Spleen (tissue), 11 donors: Measurements from ENCODE around the gene MEGF9. TPM values are rescaled to one million over a fixed set of nuclear protein-coding genes. Genes with fewer than 3 reads are reported as not detected.

ENCODE experiments used
- DNase-seq: peaks from one replicate; pipeline ENCODE4 v3.0.0-alpha.2; 2020
- H3K27ac ChIP-seq, 8 donors: fragments of 200-600 bp; sonication (generic) in 7 of 8; 1 replicate in 4 of 8; 2 replicates in 4 of 8; pipeline versions ENCODE4 v1.5.0 to v1.8.0; 2016 to 2021; ENCODE audit warnings: inconsistent platforms in 4 of 8, mild to moderate bottlenecking in 4 of 8, moderate library complexity in 1 of 8
- H3K27me3 ChIP-seq, 7 donors: fragments of 200-600 bp; sonication (generic) in 6 of 7; replicated peaks in 1 of 7; 1 replicate in 4 of 7; 2 replicates in 3 of 7; pipeline versions ENCODE4 v1.5.0 to v1.8.0; 2016 to 2021; ENCODE audit warnings: inconsistent platforms in 3 of 7, mild to moderate bottlenecking in 1 of 7
- H3K36me3 ChIP-seq, 6 donors: fragments of 200-600 bp; sonication (generic) in 5 of 6; 1 replicate in 4 of 6; 2 replicates in 2 of 6; pipeline versions ENCODE4 v1.5.0 to v1.8.0; 2016 to 2021; ENCODE audit warnings: inconsistent platforms in 2 of 6
- H3K4me1 ChIP-seq, 6 donors: fragments of 200-600 bp; sonication (generic) in 5 of 6; 1 replicate in 3 of 6; 2 replicates in 3 of 6; pipeline versions ENCODE4 v1.5.0 to v1.8.0; 2016 to 2021; ENCODE audit warnings: inconsistent platforms in 3 of 6
- H3K4me3 ChIP-seq, 8 donors: fragments of 200-600 bp; sonication (generic) in 7 of 8; 1 replicate in 4 of 8; 2 replicates in 4 of 8; pipeline versions ENCODE4 v1.5.0 to v1.8.0; 2016 to 2021; ENCODE audit warnings: inconsistent platforms in 4 of 8, mild to moderate bottlenecking in 4 of 8, moderate library complexity in 2 of 8
- H3K9me3 ChIP-seq, 8 donors: fragments of 200-600 bp; sonication (generic) in 7 of 8; 1 replicate in 4 of 8; 2 replicates in 4 of 8; pipeline versions ENCODE4 v1.5.0 to v1.8.0; 2016 to 2021; ENCODE audit warnings: inconsistent platforms in 4 of 8
- POLR2A ChIP-seq, 3 donors: fragments of 450-650 bp; IDR thresholded peaks; one replicate each; pipeline ENCODE4 v1.5.1; 2017; ENCODE audit warnings: antibody characterized with exemption in 3 of 3, mild to moderate bottlenecking in 1 of 3
- POLR2AphosphoS5 ChIP-seq, 3 donors: sonication (generic); formaldehyde crosslinking; IDR thresholded peaks; one replicate each; pipeline ENCODE4 v1.5.1; 2017; ENCODE audit warnings: antibody characterized with exemption in 3 of 3
- WGBS, 5 donors: extraction: QIAGEN DNeasy Blood & Tissue Kit in 3 of 5; methylation state at CpG; one replicate each; pipeline versions ENCODE4 v1.1.5 to v1.1.7; 2013 to 2018; 5-methylcytosine and 5-hydroxymethylcytosine counted together
- intact Hi-C: fragments of 100-400 bp; cut with DNase I; formaldehyde crosslinking; loops from one replicate; pipeline ENCODE4 v1.15.0; 2023; ENCODE audit warnings: low total_unique reads
- polyA plus RNA-seq, 3 donors: library from polyadenylated mRNA; stranded (reverse); fragments of 200-250 nt; gene quantifications; one replicate each; pipeline ENCODE4 v1.2.1, GENCODE V29; 2013
- total RNA-seq, 7 donors: library from RNA; depleted of rRNA in 3 of 7; stranded (reverse); fragments of >200 nt in 3 of 7; fragmentation: NEBNext Ultra II Directional in 4 of 7; extraction: Animal tissue kit (Norgen Biotek cat#: 25700) in 4 of 7; gene quantifications; one replicate each; pipeline versions ENCODE4 v1.1.0 to v1.2.1, GENCODE V29; 2016 to 2021
- TF ChIP-seq, protein P1 (sequence below), 11 experiments: fragments of 200-600 bp in 7 of 11; fragments of 450-650 bp in 4 of 11; sonication (generic) in 4 of 11; IDR thresholded peaks in 8 of 11; conservative IDR thresholded peaks in 3 of 11; 1 replicate in 7 of 11; 2 replicates in 4 of 11; pipeline versions ENCODE4 v1.4.0 to v1.8.0; 2016 to 2021; ENCODE audit warnings: antibody characterized with exemption in 11 of 11, inconsistent platforms in 4 of 11, mild to moderate bottlenecking in 1 of 11
- donor health status: healthy with polysubstance abuse.
- donor health status: DM: no; HTN: no; CAD: no; lungs with moderate emphysema.
- donor health status: DM: no; HTN: no; CAD: no.
- donor health status: Bipolar disorder and iron deficiency.
- donor health status: healthy.
- donor health status: DM: no; HTN: no; CAD: no.
- donor health status: DM: yes; HTN: yes; CAD: no.

Gene MEGF9
- total and polyA plus RNA-seq, 10 donors: 2.2 to 57.3 (median 30.7) TPM

DNA sequence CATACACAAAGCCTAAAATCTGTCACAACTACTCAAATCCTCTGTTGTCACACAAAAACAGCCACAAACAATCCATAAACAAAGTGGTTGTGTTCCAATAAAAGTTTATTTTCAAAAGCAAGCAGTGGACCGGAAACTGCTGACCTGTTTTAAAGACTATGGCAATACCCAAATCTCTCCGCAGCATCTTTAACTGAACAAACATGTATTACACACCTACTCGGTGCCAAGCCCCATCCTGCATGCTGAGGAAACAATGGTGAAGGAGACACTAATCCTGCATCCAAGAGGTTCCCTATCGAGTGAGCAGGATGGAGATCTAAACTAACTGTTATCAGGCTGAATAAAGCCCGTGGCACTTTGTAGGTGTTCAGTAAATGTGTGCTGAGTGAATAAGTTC is 145.5 kb downstream of the MEGF9 start:
- H3K4me1 ChIP-seq: peaks cover 0 to under 1% (median 0%) of the 10 kb centered on the region in 6 donors
- H3K27ac ChIP-seq: no peak overlapping the region
- intact Hi-C loops: no loop called here
- no peak for DNase-seq
- WGBS, 5 donors: 95 to 97% (median 96%) methylated on average over 5 of the region's 5 CpGs
- H3K4me3 ChIP-seq: no peak overlapping the region
- TF ChIP-seq, protein P1, sequence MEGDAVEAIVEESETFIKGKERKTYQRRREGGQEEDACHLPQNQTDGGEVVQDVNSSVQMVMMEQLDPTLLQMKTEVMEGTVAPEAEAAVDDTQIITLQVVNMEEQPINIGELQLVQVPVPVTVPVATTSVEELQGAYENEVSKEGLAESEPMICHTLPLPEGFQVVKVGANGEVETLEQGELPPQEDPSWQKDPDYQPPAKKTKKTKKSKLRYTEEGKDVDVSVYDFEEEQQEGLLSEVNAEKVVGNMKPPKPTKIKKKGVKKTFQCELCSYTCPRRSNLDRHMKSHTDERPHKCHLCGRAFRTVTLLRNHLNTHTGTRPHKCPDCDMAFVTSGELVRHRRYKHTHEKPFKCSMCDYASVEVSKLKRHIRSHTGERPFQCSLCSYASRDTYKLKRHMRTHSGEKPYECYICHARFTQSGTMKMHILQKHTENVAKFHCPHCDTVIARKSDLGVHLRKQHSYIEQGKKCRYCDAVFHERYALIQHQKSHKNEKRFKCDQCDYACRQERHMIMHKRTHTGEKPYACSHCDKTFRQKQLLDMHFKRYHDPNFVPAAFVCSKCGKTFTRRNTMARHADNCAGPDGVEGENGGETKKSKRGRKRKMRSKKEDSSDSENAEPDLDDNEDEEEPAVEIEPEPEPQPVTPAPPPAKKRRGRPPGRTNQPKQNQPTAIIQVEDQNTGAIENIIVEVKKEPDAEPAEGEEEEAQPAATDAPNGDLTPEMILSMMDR (IDR thresholded peaks at IDR 0.05 in 8 of 11, conservative IDR thresholded peaks at IDR 0.05 in 3 of 11): no peak
- TF ChIP-seq POLR2A (IDR thresholded peaks at IDR 0.05): no peak
- TF ChIP-seq POLR2AphosphoS5 (IDR thresholded peaks at IDR 0.05): no peak
- no peaks in the 10 kb centered on the region for H3K9me3 ChIP-seq
- H3K36me3 ChIP-seq: peaks cover 3 to 93% (median 70%) of the 10 kb centered on the region in 6 donors
- no peaks in the 10 kb centered on the region for H3K27me3 ChIP-seq

DNA sequence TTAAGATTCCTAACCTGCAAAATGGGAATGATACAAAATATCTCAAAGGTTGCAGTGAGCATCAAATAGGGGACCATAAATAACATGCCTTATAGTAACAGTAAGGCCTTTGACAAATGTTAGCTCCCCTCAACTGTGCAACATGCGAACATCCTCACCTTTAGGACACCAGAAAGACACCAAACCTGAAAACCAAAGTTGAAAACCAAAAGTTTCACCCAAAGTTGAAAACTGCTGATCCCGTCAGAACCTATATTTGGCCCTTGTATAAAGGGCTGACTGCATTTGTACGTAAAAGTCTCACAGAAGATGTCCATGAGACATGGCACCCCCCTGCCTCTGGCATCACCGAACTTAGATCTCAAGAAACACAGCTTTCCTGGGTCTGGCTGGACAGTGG is 146.4 kb downstream of the MEGF9 start:
- H3K27me3 ChIP-seq: no peaks in the 10 kb centered on the region
- H3K4me3 ChIP-seq: no peak overlapping the region
- no peak overlapping the region for H3K27ac ChIP-seq
- peaks cover 0 to 3% (median 0%) of the 10 kb centered on the region in 6 donors for H3K4me1 ChIP-seq
- peaks cover 3 to 100% (median 74%) of the 10 kb centered on the region in 6 donors for H3K36me3 ChIP-seq
- intact Hi-C loops: no loop called here
- no peak for DNase-seq
- TF ChIP-seq POLR2AphosphoS5 (IDR thresholded peaks at IDR 0.05): no peak
- TF ChIP-seq, protein P1 (IDR thresholded peaks at IDR 0.05 in 8 of 11, conservative IDR thresholded peaks at IDR 0.05 in 3 of 11): no peak
- TF ChIP-seq POLR2A (IDR thresholded peaks at IDR 0.05): no peak
- WGBS, 5 donors: 95 to 98% (median 97%) methylated on average over 4 of the region's 4 CpGs
- no peaks in the 10 kb centered on the region for H3K9me3 ChIP-seq

DNA sequence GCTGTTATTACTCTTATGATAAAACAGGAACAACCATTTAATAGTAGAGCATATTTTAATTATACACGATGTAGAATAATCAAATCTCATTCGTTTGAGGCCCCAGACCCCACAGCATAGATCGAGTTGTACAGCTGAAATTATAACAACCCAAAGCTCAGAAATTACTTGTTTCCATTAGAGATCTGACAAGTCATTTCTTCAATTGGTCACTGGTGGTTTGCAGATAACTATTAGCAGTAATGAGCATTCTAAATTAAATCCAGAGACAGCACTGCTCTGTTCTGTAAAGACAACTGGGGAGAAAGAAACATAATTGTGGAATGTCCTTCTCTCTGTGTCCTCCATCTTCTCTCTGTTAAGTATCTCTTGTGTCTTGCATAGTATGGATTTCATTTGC is 147.2 kb downstream of the MEGF9 start:
- Histone ChIP-seq H3K27ac (no peak overlapping the region), H3K4me1 (peaks cover 0 to 3% (median 0%) of the 10 kb centered on the region in 6 donors), H3K4me3 (no peak overlapping the region), H3K36me3 (peaks cover 3 to 100% (median 78%) of the 10 kb centered on the region in 6 donors), H3K27me3 (no peaks in the 10 kb centered on the region), H3K9me3 (no peaks in the 10 kb centered on the region)
- TF ChIP-seq, protein P1 (IDR thresholded peaks at IDR 0.05 in 8 of 11, conservative IDR thresholded peaks at IDR 0.05 in 3 of 11): no peak
- TF ChIP-seq POLR2A (IDR thresholded peaks at IDR 0.05) (no peak), POLR2AphosphoS5 (IDR thresholded peaks at IDR 0.05) (no peak)
- intact Hi-C loops: no loop called here
- 90 to 96% (median 94%) methylated on average over 3 of the region's 3 CpGs for WGBS, 5 donors
- no peak for DNase-seq

DNA sequence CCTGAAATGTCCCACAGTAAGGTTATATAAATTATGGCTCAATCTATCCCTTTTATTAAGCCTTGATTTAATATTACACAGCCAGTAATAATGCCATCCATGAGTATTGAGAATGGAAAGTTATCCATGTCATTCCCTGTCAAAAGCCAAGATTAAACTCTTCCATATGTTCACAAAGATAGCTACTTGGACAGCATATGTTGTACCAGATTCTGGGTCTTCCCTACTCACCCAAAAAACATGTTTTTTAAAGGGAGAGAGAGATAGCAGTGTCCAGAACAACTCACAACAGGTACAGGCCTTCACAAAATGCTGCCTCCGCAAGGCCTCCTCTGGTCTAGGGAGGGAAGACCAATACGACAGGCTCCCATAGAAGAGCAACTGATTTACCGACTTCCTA is 149.7 kb downstream of the MEGF9 start:
- Histone ChIP-seq H3K27ac (no peak overlapping the region), H3K36me3 (peaks cover 0 to 100% (median 61%) of the 10 kb centered on the region in 6 donors), H3K4me1 (peaks cover 0 to 3% (median 0%) of the 10 kb centered on the region in 6 donors), H3K9me3 (no peaks in the 10 kb centered on the region), H3K4me3 (no peak overlapping the region), H3K27me3 (no peaks in the 10 kb centered on the region)
- WGBS, 5 donors: 95 to 98% (median 98%) methylated on average over 3 of the region's 3 CpGs
- no peak for DNase-seq
- intact Hi-C loops: no loop called here
- TF ChIP-seq, protein P1 (IDR thresholded peaks at IDR 0.05 in 8 of 11, conservative IDR thresholded peaks at IDR 0.05 in 3 of 11): no peak
- no peak for TF ChIP-seq POLR2AphosphoS5 (IDR thresholded peaks at IDR 0.05)
